22Rv1 (cell line): ENCODE results near the gene PRR33.

ENCODE experiments used
- ZFX ChIP-seq: fragments of 450-650 bp; IDR thresholded peaks from 2 replicates; pipeline ENCODE4 v1.6.1; 2017; ENCODE audit warnings: antibody characterized with exemption, borderline replicate concordance
- TF ChIP-seq, protein P1 (sequence below): fragments of 450-650 bp; IDR thresholded peaks from 2 replicates; pipeline ENCODE4 v1.5.1; 2017; ENCODE audit warnings: mild to moderate bottlenecking

- TF ChIP-seq, protein P1, sequence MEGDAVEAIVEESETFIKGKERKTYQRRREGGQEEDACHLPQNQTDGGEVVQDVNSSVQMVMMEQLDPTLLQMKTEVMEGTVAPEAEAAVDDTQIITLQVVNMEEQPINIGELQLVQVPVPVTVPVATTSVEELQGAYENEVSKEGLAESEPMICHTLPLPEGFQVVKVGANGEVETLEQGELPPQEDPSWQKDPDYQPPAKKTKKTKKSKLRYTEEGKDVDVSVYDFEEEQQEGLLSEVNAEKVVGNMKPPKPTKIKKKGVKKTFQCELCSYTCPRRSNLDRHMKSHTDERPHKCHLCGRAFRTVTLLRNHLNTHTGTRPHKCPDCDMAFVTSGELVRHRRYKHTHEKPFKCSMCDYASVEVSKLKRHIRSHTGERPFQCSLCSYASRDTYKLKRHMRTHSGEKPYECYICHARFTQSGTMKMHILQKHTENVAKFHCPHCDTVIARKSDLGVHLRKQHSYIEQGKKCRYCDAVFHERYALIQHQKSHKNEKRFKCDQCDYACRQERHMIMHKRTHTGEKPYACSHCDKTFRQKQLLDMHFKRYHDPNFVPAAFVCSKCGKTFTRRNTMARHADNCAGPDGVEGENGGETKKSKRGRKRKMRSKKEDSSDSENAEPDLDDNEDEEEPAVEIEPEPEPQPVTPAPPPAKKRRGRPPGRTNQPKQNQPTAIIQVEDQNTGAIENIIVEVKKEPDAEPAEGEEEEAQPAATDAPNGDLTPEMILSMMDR = no peak
- TF ChIP-seq ZFX = no peak
Observed at GRCh38 chr11:1924181-1924580, 32.5 kb upstream of the PRR33 start.
